SK-N-SH (cell line): ENCODE data around the gene NLGN3. TPM values are rescaled to one million over a fixed set of nuclear protein-coding genes. Genes with fewer than 3 reads are reported as not detected.

ENCODE experiments used
- CTCF ChIA-PET: fragments of 300-600, 350-600 bp; formaldehyde crosslinking; extraction: SDS; loops from one replicate; lab custom pipeline; 2021; lab: Yijun Ruan, JAX
- POLR2A ChIA-PET: fragments of 350-600 bp; sonication (Branson Sonifier 250); formaldehyde crosslinking; extraction: SDS; loops from one replicate; lab custom pipeline; 2020; ENCODE audit warnings: antibody characterized with exemption, inconsistent platforms; lab: Yijun Ruan, JAX
- DNase-seq: peaks from one replicate; pipeline ENCODE4 v3.0.0; 2012
- H2AFZ ChIP-seq: fragments of 200-600 bp; sonication (generic); 2 replicates; pipeline ENCODE4 v1.8.1; 2016; ENCODE audit warnings: antibody characterized with exemption, mild to moderate bottlenecking, low read depth
- H3F3A ChIP-seq: fragments of 200-600 bp; sonication (generic); replicated peaks from 2 replicates; pipeline ENCODE3; 2016; ENCODE audit warnings: antibody characterized with exemption, mild to moderate bottlenecking; ENCODE audit not compliant: insufficient read depth
- H3K27ac ChIP-seq, 2 experiments: fragments of 200-500 bp in 1 of 2; fragments of 200-600 bp in 1 of 2; sonication (Bioruptor generic) in 1 of 2; sonication (generic), shearing (Covaris generic) in 1 of 2; 2 replicates each; pipeline versions ENCODE4 v1.5.1 to v1.6.1; 2014 to 2016; ENCODE audit warnings: low read depth in 2 of 2, inconsistent platforms in 1 of 2, low read length in 1 of 2, mild to moderate bottlenecking in 1 of 2, mixed read lengths in 1 of 2
- H3K27me3 ChIP-seq: fragments of 200-600 bp; sonication (generic), shearing (Covaris generic); 2 replicates; pipeline ENCODE4 v1.6.1; 2016; ENCODE audit warnings: mixed run types; ENCODE audit not compliant: insufficient read depth
- H3K36me3 ChIP-seq, 2 experiments: fragments of 200-500 bp in 1 of 2; fragments of 200-600 bp in 1 of 2; sonication (Bioruptor generic) in 1 of 2; sonication (generic) in 1 of 2; replicated peaks in 1 of 2; 2 replicates each; pipeline versions ENCODE3 to v1.5.1; 2014 to 2016; ENCODE audit warnings: low read length in 1 of 2, mild to moderate bottlenecking in 1 of 2; ENCODE audit not compliant: insufficient read depth in 2 of 2, control insufficient read depth in 1 of 2
- H3K4me1 ChIP-seq, 2 experiments: fragments of 200-500 bp in 1 of 2; fragments of 200-600 bp in 1 of 2; sonication (Bioruptor generic) in 1 of 2; sonication (generic), shearing (Covaris generic) in 1 of 2; 2 replicates each; pipeline versions ENCODE4 v1.5.1 to v1.6.1; 2014 to 2016; ENCODE audit warnings: low read depth in 1 of 2, low read length in 1 of 2, mixed run types in 1 of 2; ENCODE audit not compliant: insufficient read depth in 2 of 2, control insufficient read depth in 1 of 2
- H3K4me2 ChIP-seq: fragments of 200-600 bp; sonication (generic), shearing (Covaris generic); 2 replicates; pipeline ENCODE4 v1.6.1; 2017; ENCODE audit warnings: mixed run types
- H3K4me3 ChIP-seq, 2 experiments: fragments of 200-500 bp in 1 of 2; fragments of 200-600 bp in 1 of 2; sonication (Bioruptor generic) in 1 of 2; sonication (generic), shearing (Covaris generic) in 1 of 2; 2 replicates each; pipeline versions ENCODE4 v1.5.1 to v1.8.1; 2014 to 2016; ENCODE audit warnings: low read depth in 2 of 2, inconsistent platforms in 1 of 2, low read length in 1 of 2, mild to moderate bottlenecking in 1 of 2, mixed read lengths in 1 of 2, moderate library complexity in 1 of 2
- H3K79me2 ChIP-seq: fragments of 200-600 bp; sonication (generic); 2 replicates; pipeline ENCODE4 v1.8.1; 2017; ENCODE audit warnings: mild to moderate bottlenecking; ENCODE audit not compliant: insufficient read depth
- H3K9ac ChIP-seq: fragments of 200-600 bp; sonication (generic); 2 replicates; pipeline ENCODE4 v1.6.1; 2017; ENCODE audit warnings: mixed run types
- H3K9me2 ChIP-seq: fragments of 200-600 bp; sonication (generic); 2 replicates; pipeline ENCODE4 v1.6.1; 2017; ENCODE audit warnings: mixed run types
- H3K9me3 ChIP-seq: fragments of 200-600 bp; sonication (generic); 2 replicates; pipeline ENCODE4 v1.6.1; 2017; ENCODE audit warnings: mixed run types, mild to moderate bottlenecking, moderate library complexity
- H4K20me1 ChIP-seq: fragments of 200-600 bp; sonication (generic); 2 replicates; pipeline ENCODE4 v1.6.1; 2017; ENCODE audit warnings: mild to moderate bottlenecking, mixed run types; ENCODE audit not compliant: insufficient read depth
- CHD2 ChIP-seq: fragments of 150-350 bp; IDR thresholded peaks from 2 replicates; pipeline ENCODE4 v1.6.1; 2018; ENCODE audit warnings: low read length; ENCODE audit not compliant: partially characterized antibody
- EP300 ChIP-seq, 2 experiments: IDR thresholded peaks; 2 replicates each; pipeline versions ENCODE4 v1.4.0 to v1.6.1; 2012; ENCODE audit warnings: borderline replicate concordance in 1 of 2, low read depth in 1 of 2, low read length in 1 of 2
- FOSL2 ChIP-seq: IDR thresholded peaks from 2 replicates; pipeline ENCODE4 v1.4.0; 2012; ENCODE audit warnings: low read depth, mild to moderate bottlenecking, moderate library complexity, borderline replicate concordance
- FOXM1 ChIP-seq: IDR thresholded peaks from 2 replicates; pipeline ENCODE4 v1.4.0; 2012; ENCODE audit warnings: low read depth, mild to moderate bottlenecking
- GATA2 ChIP-seq: sonication (generic); formaldehyde crosslinking; IDR thresholded peaks from 2 replicates; pipeline ENCODE4 v1.5.0; 2020; ENCODE audit warnings: mild to moderate bottlenecking, missing genetic modification reagents
- JUND ChIP-seq: IDR thresholded peaks from 2 replicates; pipeline ENCODE4 v1.4.0; 2012
- MEF2A ChIP-seq: IDR thresholded peaks from 2 replicates; pipeline ENCODE4 v1.4.0; 2012; ENCODE audit warnings: low read depth, borderline replicate concordance
- MXI1 ChIP-seq: IDR thresholded peaks from 2 replicates; pipeline ENCODE4 v1.6.1; 2012; ENCODE audit warnings: mild to moderate bottlenecking, low read depth, low read length, improper control_type of control experiment
- POLR2AphosphoS5 ChIP-seq: IDR thresholded peaks from 2 replicates; pipeline ENCODE4 v1.6.1; 2012; ENCODE audit warnings: low read depth, low read length
- RXRA ChIP-seq: IDR thresholded peaks from 2 replicates; pipeline ENCODE4 v1.4.0; 2012; ENCODE audit warnings: low read depth, mild to moderate bottlenecking, borderline replicate concordance
- SIN3A ChIP-seq: IDR thresholded peaks from 2 replicates; pipeline ENCODE4 v1.6.1; 2012; ENCODE audit warnings: low read depth, mild to moderate bottlenecking, low read length, moderate library complexity, borderline replicate concordance
- TAF1 ChIP-seq: IDR thresholded peaks from 2 replicates; pipeline ENCODE4 v1.6.1; 2012; ENCODE audit warnings: low read depth, mild to moderate bottlenecking, low read length, moderate library complexity, borderline replicate concordance
- TCF12 ChIP-seq: IDR thresholded peaks from 2 replicates; pipeline ENCODE4 v1.4.0; 2012
- WGBS: methylation state at CpG from one replicate; pipeline ENCODE4 v1.1.6; 2017; ENCODE audit warnings: low lambda C conversion rate; 5-methylcytosine and 5-hydroxymethylcytosine counted together
- polyA plus RNA-seq, 3 experiments: library from polyadenylated mRNA; depleted of rRNA; stranded (reverse); fragments of >200 nt; gene quantifications; 2 replicates each; pipeline ENCODE4 v1.2.3, GENCODE V29; 2012
- TF ChIP-seq, protein P1 (sequence below): fragments of 150-350 bp; IDR thresholded peaks from 2 replicates; pipeline ENCODE4 v1.6.1; 2017; ENCODE audit warnings: antibody characterized with exemption, low read length, low read depth, borderline replicate concordance
- TF ChIP-seq, protein P2 (sequence below): fragments of 200-600 bp; sonication (generic); IDR thresholded peaks from 2 replicates; pipeline ENCODE4 v1.6.1; 2017; ENCODE audit warnings: antibody characterized with exemption, mild to moderate bottlenecking, moderate library complexity

NLGN3 gene
- polyA plus RNA-seq, 1 of the 3 experiments (the other 2 are of a cell fraction), result 5.3 TPM

DNA sequence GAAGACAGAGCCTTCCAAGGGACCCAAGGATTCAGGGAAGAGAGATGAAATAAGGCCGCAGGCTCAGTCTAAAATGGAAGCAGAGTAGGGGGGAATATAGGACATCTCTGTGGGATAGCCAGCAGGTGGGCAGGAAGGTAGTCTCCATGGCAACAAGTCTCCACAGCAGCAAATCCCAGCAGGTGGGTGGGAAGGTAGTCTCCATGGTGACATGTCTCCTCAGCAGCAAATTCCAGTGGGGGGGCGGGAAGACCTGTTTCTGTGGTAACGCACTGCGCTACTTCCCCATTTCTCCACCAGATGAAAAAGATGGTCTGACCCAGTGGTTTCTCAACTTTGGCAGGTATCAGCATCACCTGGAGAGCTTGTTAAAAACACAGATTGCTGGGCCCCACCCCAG lies 18.3 kb downstream of the NLGN3 start:
- ChIA-PET CTCF (interaction anchor here (0.7 to 1.4 kb wide), 2 partner anchors 10 to 12 kb away, joined by 3 to 4 read pairs; no protein-coding TSS in a partner anchor), POLR2A (no interaction called here)
- no peak for DNase-seq
- Histone ChIP-seq H4K20me1 (no peaks in the 10 kb centered on the region), H3K4me1 (no peaks in the 10 kb centered on the region), H3K4me2 (no peak overlapping the region), H3K9me3 (no peaks in the 10 kb centered on the region), H3K79me2 (no peaks in the 10 kb centered on the region), H3K27me3 (peaks cover 39% of the 10 kb centered on the region), H2AFZ (no peak overlapping the region), H3K9ac (no peak overlapping the region), H3F3A (no peaks in the 10 kb centered on the region), H3K36me3 (no peaks in the 10 kb centered on the region), H3K9me2 (no peaks in the 10 kb centered on the region), H3K4me3 (no peak overlapping the region), H3K27ac (no peak overlapping the region)
- no peak for TF ChIP-seq JUND
- no peak for TF ChIP-seq EP300 (IDR thresholded peaks at IDR 0.05; ENCODE audit: borderline replicate concordance in 1 of 2, low read depth in 1 of 2, low read length in 1 of 2)
- no peak for TF ChIP-seq GATA2 (CRISPR knock-in tag)
- TF ChIP-seq MEF2A, result no peak
- no peak for TF ChIP-seq CHD2
- TF ChIP-seq RXRA, result no peak
- TF ChIP-seq TCF12, result no peak
- no peak for TF ChIP-seq POLR2AphosphoS5
- TF ChIP-seq, protein P1, sequence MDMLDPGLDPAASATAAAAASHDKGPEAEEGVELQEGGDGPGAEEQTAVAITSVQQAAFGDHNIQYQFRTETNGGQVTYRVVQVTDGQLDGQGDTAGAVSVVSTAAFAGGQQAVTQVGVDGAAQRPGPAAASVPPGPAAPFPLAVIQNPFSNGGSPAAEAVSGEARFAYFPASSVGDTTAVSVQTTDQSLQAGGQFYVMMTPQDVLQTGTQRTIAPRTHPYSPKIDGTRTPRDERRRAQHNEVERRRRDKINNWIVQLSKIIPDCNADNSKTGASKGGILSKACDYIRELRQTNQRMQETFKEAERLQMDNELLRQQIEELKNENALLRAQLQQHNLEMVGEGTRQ, result no peak
- TF ChIP-seq FOXM1, result no peak
- WGBS, result 57% methylated on average over 4 of the region's 4 CpGs

DNA sequence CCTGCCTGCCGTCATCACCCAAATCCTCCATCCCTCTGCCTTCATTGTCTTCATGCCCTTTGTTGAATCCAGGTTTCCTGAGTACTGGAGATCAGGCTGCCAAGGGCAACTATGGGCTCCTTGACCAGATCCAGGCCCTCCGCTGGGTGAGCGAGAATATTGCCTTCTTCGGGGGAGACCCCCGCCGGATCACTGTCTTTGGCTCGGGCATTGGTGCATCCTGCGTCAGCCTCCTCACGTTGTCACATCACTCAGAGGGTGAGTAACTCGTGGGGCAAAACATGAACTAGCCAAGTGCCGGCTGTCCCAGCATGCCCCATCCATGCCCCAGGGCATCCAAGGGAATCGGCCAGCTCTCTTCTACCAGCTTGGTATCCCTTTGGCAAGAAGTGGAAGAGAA lies 19.4 kb downstream of the NLGN3 start:
- 37% methylated on average over 7 of the region's 12 CpGs for WGBS
- H3F3A ChIP-seq, result no peaks in the 10 kb centered on the region
- DNase-seq, result no peak
- no peak overlapping the region for H2AFZ ChIP-seq
- H3K4me1 ChIP-seq, result no peaks in the 10 kb centered on the region
- TF ChIP-seq POLR2AphosphoS5 (no peak), SIN3A (no peak), FOXM1 (no peak), TAF1 (no peak), EP300 (IDR thresholded peaks at IDR 0.05; ENCODE audit: borderline replicate concordance in 1 of 2, low read depth in 1 of 2, low read length in 1 of 2) (no peak), MXI1 (no peak), FOSL2 (no peak)
- TF ChIP-seq, protein P2, sequence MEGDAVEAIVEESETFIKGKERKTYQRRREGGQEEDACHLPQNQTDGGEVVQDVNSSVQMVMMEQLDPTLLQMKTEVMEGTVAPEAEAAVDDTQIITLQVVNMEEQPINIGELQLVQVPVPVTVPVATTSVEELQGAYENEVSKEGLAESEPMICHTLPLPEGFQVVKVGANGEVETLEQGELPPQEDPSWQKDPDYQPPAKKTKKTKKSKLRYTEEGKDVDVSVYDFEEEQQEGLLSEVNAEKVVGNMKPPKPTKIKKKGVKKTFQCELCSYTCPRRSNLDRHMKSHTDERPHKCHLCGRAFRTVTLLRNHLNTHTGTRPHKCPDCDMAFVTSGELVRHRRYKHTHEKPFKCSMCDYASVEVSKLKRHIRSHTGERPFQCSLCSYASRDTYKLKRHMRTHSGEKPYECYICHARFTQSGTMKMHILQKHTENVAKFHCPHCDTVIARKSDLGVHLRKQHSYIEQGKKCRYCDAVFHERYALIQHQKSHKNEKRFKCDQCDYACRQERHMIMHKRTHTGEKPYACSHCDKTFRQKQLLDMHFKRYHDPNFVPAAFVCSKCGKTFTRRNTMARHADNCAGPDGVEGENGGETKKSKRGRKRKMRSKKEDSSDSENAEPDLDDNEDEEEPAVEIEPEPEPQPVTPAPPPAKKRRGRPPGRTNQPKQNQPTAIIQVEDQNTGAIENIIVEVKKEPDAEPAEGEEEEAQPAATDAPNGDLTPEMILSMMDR, result no peak
- H3K79me2 ChIP-seq, result no peaks in the 10 kb centered on the region
- H4K20me1 ChIP-seq, result no peaks in the 10 kb centered on the region
- no peak overlapping the region for H3K4me2 ChIP-seq
- H3K9me3 ChIP-seq, result no peaks in the 10 kb centered on the region
- CTCF ChIA-PET, result interaction anchor here (0.6 kb wide), 1 partner anchor 130 kb away, joined by 3 read pairs; no protein-coding TSS in a partner anchor
- POLR2A ChIA-PET, result no interaction called here
- no peak overlapping the region for H3K9ac ChIP-seq
- H3K27ac ChIP-seq, result no peak overlapping the region
- peaks cover 40% of the 10 kb centered on the region for H3K27me3 ChIP-seq
- no peaks in the 10 kb centered on the region for H3K36me3 ChIP-seq
- no peaks in the 10 kb centered on the region for H3K9me2 ChIP-seq
- H3K4me3 ChIP-seq, result no peak overlapping the region
